K562 (cell line): Measurements from ENCODE around the gene UNC5B. TPM values are rescaled to one million over a fixed set of nuclear protein-coding genes. Genes with fewer than 3 reads are reported as not detected.

Source experiments
- AFF1 ChIP-seq, 2 experiments: fragments of 450-650 bp; IDR thresholded peaks; 2 replicates each; pipeline ENCODE4 v1.6.1; 2018; ENCODE audit warnings: mild to moderate bottlenecking in 2 of 2, low read depth in 1 of 2; ENCODE audit not compliant: partially characterized antibody in 2 of 2
- ESRRA ChIP-seq: fragments of 450-650 bp; IDR thresholded peaks from 2 replicates; pipeline ENCODE4 v1.6.1; 2014; ENCODE audit warnings: low read depth, mild to moderate bottlenecking, moderate library complexity, borderline replicate concordance
- MEIS2 ChIP-seq: fragments of 450-650 bp; IDR thresholded peaks from 2 replicates; pipeline ENCODE4 v1.6.1; 2014; ENCODE audit warnings: mild to moderate bottlenecking; ENCODE audit not compliant: partially characterized antibody
- PBX2 ChIP-seq, 2 experiments: IDR thresholded peaks in 1 of 2; conservative IDR thresholded peaks in 1 of 2; 2 replicates each; pipeline ENCODE4 v1.6.1; 2016; ENCODE audit warnings: low read depth in 2 of 2, mild to moderate bottlenecking in 1 of 2, missing compliant biosample characterization in 1 of 2, missing genetic modification characterization in 1 of 2, moderate library complexity in 1 of 2
- RCOR1 ChIP-seq, 2 experiments: IDR thresholded peaks; 2 replicates each; pipeline ENCODE4 v1.6.1; 2012; ENCODE audit warnings: low read depth in 2 of 2, low read length in 2 of 2, borderline replicate concordance in 1 of 2, improper control_type of control experiment in 1 of 2
- SNAPC5 ChIP-seq: fragments of 250-450 bp; sonication (Bioruptor Pico); IDR thresholded peaks from 2 replicates; pipeline ENCODE4 v1.8.0; 2021; ENCODE audit warnings: moderate library complexity, mild to moderate bottlenecking, inconsistent platforms
- SOX6 ChIP-seq: fragments of 450-650 bp; IDR thresholded peaks from 2 replicates; pipeline ENCODE4 v1.6.1; 2014; ENCODE audit warnings: mild to moderate bottlenecking
- TFAP4 ChIP-seq: sonication (generic); formaldehyde crosslinking; IDR thresholded peaks from 2 replicates; pipeline ENCODE4 v1.8.0; 2022; ENCODE audit warnings: missing genetic modification reagents, mild to moderate bottlenecking, moderate library complexity, borderline replicate concordance
- ZNF384 ChIP-seq: IDR thresholded peaks from 2 replicates; pipeline ENCODE4 v1.6.1; 2012; ENCODE audit warnings: low read depth, low read length, improper control_type of control experiment
- ZNF766 ChIP-seq: fragments of 200-800 bp; sonication (Bioruptor generic); conservative IDR thresholded peaks from 2 replicates; pipeline ENCODE4 v1.6.1; 2016; ENCODE audit warnings: missing genetic modification characterization, missing compliant biosample characterization
- polyA plus RNA-seq, 8 experiments: library from polyadenylated mRNA; depleted of rRNA in 4 of 8; stranded (reverse) in 5 of 8; unstranded in 3 of 8; fragments of >200 nt; fragmentation: Nextera tagmentation in 2 of 8; fragmentation: Illumina TruSeq in 1 of 8; extraction: Ambion mirVana in 2 of 8; extraction: Trizol in 1 of 8; gene quantifications; 2 replicates each; pipeline versions ENCODE4 v1.2.1 to v1.2.3, GENCODE V29; 2011 to 2014; ENCODE audit warnings: inconsistent platforms in 1 of 8, missing spikeins in 1 of 8
- total RNA-seq, 7 experiments: library from RNA; depleted of rRNA in 6 of 7; stranded (reverse); fragments of >200 nt in 6 of 7; fragmentation: Illumina TruSeq in 2 of 7; extraction: Trizol in 2 of 7; gene quantifications; 2 replicates each; pipeline versions ENCODE4 v1.2.1 to v1.2.3, GENCODE V29; 2011 to 2021; ENCODE audit warnings: low replicate concordance in 1 of 7

Gene UNC5B
- total and polyA plus RNA-seq, 9 of the 15 experiments (the other 6 are each of a cell fraction or from before 2014, with no cell fraction given): 0.10 to 8.4 (median 2.1) TPM

- no peak for TF ChIP-seq SOX6
- TF ChIP-seq PBX2 (CRISPR knock-in tag; IDR thresholded peaks at IDR 0.05; ENCODE audit: low read depth): peak; percentile 78
- peak; percentile 66; the same call in 1 of the 2 replicates for TF ChIP-seq PBX2 (tag; conservative IDR thresholded peaks at IDR 0.05; ENCODE audit: low read depth)
- TF ChIP-seq AFF1 (IDR thresholded peaks at IDR 0.05; ENCODE audit: low read depth in 1 of 2, partially characterized antibody in 2 of 2): peak in 1 of 2 experiments; percentile 26
- 0 out of 2 replicates have a peak, but pooled peaks have one; percentile 45 for TF ChIP-seq ZNF766 (CRISPR knock-in tag)
- TF ChIP-seq ESRRA: peak; percentile 68; the same call in 1 of the 2 replicates
- TF ChIP-seq RCOR1 (IDR thresholded peaks at IDR 0.05; ENCODE audit: borderline replicate concordance in 1 of 2, low read depth in 2 of 2, low read length in 2 of 2): peak in 1 of 2 experiments; percentile 42; a peak in 1 of 4 replicates
- TF ChIP-seq ZNF384: peak; percentile 48; the same call in 1 of the 2 replicates
- TF ChIP-seq MEIS2: peak; percentile 76
- TF ChIP-seq TFAP4 (CRISPR knock-in tag): 0 out of 2 replicates have a peak, but pooled peaks have one; percentile 23
- TF ChIP-seq SNAPC5 (CRISPR knock-in tag): no peak
These were observed 25.7 kb downstream of the UNC5B start (continued) for GRCh38 chr10:71237843-71238623.
